ENCODE measurements around the gene LCLAT1. TPM values are rescaled to one million over a fixed set of nuclear protein-coding genes. Genes with fewer than 3 reads are reported as not detected.

LCLAT1 gene
- total RNA-seq, 1 experiment from 2014 or later = 21.7 TPM

DNA sequence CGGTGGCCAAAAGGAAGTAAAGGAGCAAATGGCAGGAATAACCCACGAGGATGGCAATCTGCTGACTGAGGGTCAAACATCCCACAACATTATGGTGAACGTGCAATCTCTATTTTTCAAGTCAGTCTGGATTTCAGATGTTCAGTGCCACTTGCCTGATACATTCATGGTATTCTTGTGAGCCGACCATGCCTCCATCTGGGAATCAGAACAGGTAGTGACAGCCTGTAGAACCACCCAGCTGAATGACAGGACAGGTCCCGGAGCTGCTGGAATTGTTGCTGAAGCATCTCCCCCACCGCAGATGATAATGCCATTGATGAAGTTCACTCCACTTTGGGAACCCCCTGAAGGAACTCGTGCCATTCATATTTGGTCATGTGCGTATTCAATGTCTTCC is 237.0 kb downstream of the LCLAT1 start:
- no peaks in the 10 kb centered on the region for H4K20me1 ChIP-seq (ENCODE audit: insufficient read depth, low read depth, low read length)

DNA sequence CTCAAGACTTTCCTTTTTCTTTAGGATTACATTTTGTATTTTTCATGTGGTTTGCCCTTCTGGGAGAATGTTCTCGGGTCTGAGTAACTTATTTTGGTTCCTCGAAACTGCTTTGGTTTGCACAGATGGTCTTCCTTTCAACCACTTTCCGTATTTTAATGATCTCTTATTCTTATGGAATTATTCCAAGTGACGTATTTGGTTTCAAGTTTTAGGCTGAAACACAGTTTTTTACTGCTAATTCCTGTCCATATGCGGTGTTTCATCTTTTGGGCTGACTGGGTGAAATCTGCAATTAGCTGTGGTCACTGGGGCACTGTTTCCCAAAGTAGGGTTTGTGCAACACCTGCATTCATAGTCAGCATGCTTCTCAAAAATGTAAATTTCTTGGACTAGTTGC is 237.5 kb downstream of the LCLAT1 start:
- Histone ChIP-seq H3K9me2 (replicated peaks; ENCODE audit: insufficient read depth, low read length) (no peaks in the 10 kb centered on the region), H4K20me1 (ENCODE audit: insufficient read depth, low read depth, low read length) (no peaks in the 10 kb centered on the region), H3K27me3 (ENCODE audit: low read length) (no peaks in the 10 kb centered on the region), H3K79me2 (ENCODE audit: low read length) (no peaks in the 10 kb centered on the region), H3K4me3 (ENCODE audit: low read length) (no peak overlapping the region), H2AFZ (ENCODE audit: low read length) (no peak overlapping the region), H3K36me3 (ENCODE audit: insufficient read depth, low read length) (no peaks in the 10 kb centered on the region), H3K4me1 (ENCODE audit: low read length) (peaks cover 9% of the 10 kb centered on the region; the same call in 1 of the 2 replicates), H3K27ac (ENCODE audit: low read length) (no peak overlapping the region), H3K4me2 (ENCODE audit: low read depth, low read length, poor library complexity, severe bottlenecking) (no peak overlapping the region), H3K9me3 (ENCODE audit: low read length) (no peaks in the 10 kb centered on the region), H3K9ac (ENCODE audit: low read length) (no peak overlapping the region)
- DNase-seq = no peak

More for the DNA sequence above, 237.0 kb downstream of the LCLAT1 start:
- Histone ChIP-seq H3K4me1 (ENCODE audit: low read length) (peaks cover 9% of the 10 kb centered on the region; the same call in 1 of the 2 replicates), H2AFZ (ENCODE audit: low read length) (no peak overlapping the region), H3K36me3 (ENCODE audit: insufficient read depth, low read length) (no peaks in the 10 kb centered on the region), H3K4me3 (ENCODE audit: low read length) (no peak overlapping the region), H3K4me2 (ENCODE audit: low read depth, low read length, poor library complexity, severe bottlenecking) (no peak overlapping the region), H3K79me2 (ENCODE audit: low read length) (no peaks in the 10 kb centered on the region), H3K9me2 (replicated peaks; ENCODE audit: insufficient read depth, low read length) (no peaks in the 10 kb centered on the region), H3K27me3 (ENCODE audit: low read length) (no peaks in the 10 kb centered on the region), H3K27ac (ENCODE audit: low read length) (no peak overlapping the region), H3K9ac (ENCODE audit: low read length) (no peak overlapping the region), H3K9me3 (ENCODE audit: low read length) (no peaks in the 10 kb centered on the region)
- no peak for DNase-seq

DNA sequence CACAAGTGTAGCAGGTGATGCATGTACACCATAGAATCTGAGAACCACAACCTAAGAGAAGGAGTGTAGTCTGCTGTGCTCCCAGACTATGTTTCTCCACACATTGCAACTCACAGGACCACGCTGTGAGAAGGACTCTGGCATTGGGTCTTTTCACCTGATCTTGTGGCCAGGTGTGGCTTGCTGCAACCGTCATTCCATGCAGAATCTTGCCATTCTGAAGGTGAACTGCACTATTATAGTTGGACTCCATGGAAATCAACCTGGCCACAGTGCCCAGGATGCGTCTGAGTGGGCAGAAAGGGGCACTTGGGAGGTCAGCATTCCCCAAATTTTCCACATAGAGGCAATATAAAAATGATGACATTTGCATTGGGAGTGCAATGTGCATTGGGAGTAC is 237.9 kb downstream of the LCLAT1 start:
- DNase-seq = no peak

DNA sequence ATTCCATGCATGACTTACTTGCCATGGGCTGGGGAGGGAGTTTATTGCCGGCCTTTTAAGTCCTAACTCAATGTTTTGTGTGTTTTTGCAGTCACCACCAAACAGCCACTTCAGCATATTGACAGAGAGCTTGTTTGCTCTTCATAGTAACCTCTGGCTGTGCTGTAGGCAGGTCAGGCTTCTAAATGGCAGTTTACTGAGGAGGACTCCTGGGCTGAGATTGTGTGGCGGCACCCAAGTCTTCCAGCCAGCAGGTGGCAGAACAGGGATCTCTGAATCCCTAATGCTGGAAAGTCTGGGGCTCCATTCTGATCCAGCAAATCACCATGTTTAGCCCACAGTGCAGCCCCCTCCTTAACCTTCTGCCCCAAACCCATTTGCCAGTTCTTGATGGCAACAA is 239.0 kb downstream of the LCLAT1 start:
- peaks cover 9% of the 10 kb centered on the region; the same call in 1 of the 2 replicates for H3K4me1 ChIP-seq (ENCODE audit: low read length)
- H2AFZ ChIP-seq (ENCODE audit: low read length) = no peak overlapping the region
- no peak overlapping the region for H3K9ac ChIP-seq (ENCODE audit: low read length)
- no peaks in the 10 kb centered on the region for H3K36me3 ChIP-seq (ENCODE audit: insufficient read depth, low read length)
- H4K20me1 ChIP-seq (ENCODE audit: insufficient read depth, low read depth, low read length) = no peaks in the 10 kb centered on the region
- DNase-seq = peak; percentile 57
- H3K9me2 ChIP-seq (replicated peaks; ENCODE audit: insufficient read depth, low read length) = no peaks in the 10 kb centered on the region
- no peak overlapping the region for H3K27ac ChIP-seq (ENCODE audit: low read length)
- no peaks in the 10 kb centered on the region for H3K79me2 ChIP-seq (ENCODE audit: low read length)
- no peak overlapping the region for H3K4me3 ChIP-seq (ENCODE audit: low read length)
- H3K4me2 ChIP-seq (ENCODE audit: low read depth, low read length, poor library complexity, severe bottlenecking) = no peak overlapping the region
- H3K9me3 ChIP-seq (ENCODE audit: low read length) = no peaks in the 10 kb centered on the region
- H3K27me3 ChIP-seq (ENCODE audit: low read length) = no peaks in the 10 kb centered on the region

More for the DNA sequence above, 237.9 kb downstream of the LCLAT1 start:
- H3K79me2 ChIP-seq (ENCODE audit: low read length) = no peaks in the 10 kb centered on the region
- H3K4me3 ChIP-seq (ENCODE audit: low read length) = no peak overlapping the region
- no peak overlapping the region for H3K9ac ChIP-seq (ENCODE audit: low read length)
- peaks cover 9% of the 10 kb centered on the region; the same call in 1 of the 2 replicates for H3K4me1 ChIP-seq (ENCODE audit: low read length)
- H3K9me3 ChIP-seq (ENCODE audit: low read length) = no peaks in the 10 kb centered on the region
- no peak overlapping the region for H3K4me2 ChIP-seq (ENCODE audit: low read depth, low read length, poor library complexity, severe bottlenecking)
- no peaks in the 10 kb centered on the region for H3K36me3 ChIP-seq (ENCODE audit: insufficient read depth, low read length)
- no peak overlapping the region for H3K27ac ChIP-seq (ENCODE audit: low read length)
- H3K27me3 ChIP-seq (ENCODE audit: low read length) = no peaks in the 10 kb centered on the region
- H2AFZ ChIP-seq (ENCODE audit: low read length) = no peak overlapping the region
- H3K9me2 ChIP-seq (replicated peaks; ENCODE audit: insufficient read depth, low read length) = no peaks in the 10 kb centered on the region
- no peaks in the 10 kb centered on the region for H4K20me1 ChIP-seq (ENCODE audit: insufficient read depth, low read depth, low read length)

DNA sequence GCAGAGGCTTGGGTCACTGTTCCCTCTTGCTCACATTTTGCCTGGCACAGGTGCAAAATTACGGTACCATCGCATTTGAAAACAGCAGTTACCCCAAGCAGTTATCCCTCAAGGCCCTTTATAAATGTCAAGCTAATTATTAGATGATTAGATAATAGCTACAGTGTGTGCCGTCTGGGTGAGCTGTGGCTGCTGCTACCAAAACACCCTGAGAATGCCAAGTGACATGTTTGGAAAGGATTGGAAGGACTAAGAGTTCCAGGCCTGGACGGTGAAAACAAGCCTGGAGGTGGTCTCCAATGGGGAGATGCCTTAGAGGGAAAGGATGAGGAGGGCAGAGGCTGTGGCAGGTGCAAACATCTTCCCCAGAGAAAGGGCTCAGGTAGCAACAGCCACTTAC is 239.6 kb downstream of the LCLAT1 start:
- Histone ChIP-seq H3K4me1 (ENCODE audit: low read length) (peaks cover 9% of the 10 kb centered on the region; the same call in 1 of the 2 replicates), H2AFZ (ENCODE audit: low read length) (no peak overlapping the region), H3K27me3 (ENCODE audit: low read length) (no peaks in the 10 kb centered on the region), H3K9ac (ENCODE audit: low read length) (no peak overlapping the region), H3K79me2 (ENCODE audit: low read length) (no peaks in the 10 kb centered on the region), H3K4me3 (ENCODE audit: low read length) (no peak overlapping the region), H4K20me1 (ENCODE audit: insufficient read depth, low read depth, low read length) (no peaks in the 10 kb centered on the region), H3K9me3 (ENCODE audit: low read length) (no peaks in the 10 kb centered on the region), H3K27ac (ENCODE audit: low read length) (no peak overlapping the region), H3K9me2 (replicated peaks; ENCODE audit: insufficient read depth, low read length) (no peaks in the 10 kb centered on the region), H3K4me2 (ENCODE audit: low read depth, low read length, poor library complexity, severe bottlenecking) (no peak overlapping the region), H3K36me3 (ENCODE audit: insufficient read depth, low read length) (no peaks in the 10 kb centered on the region)
- DNase-seq = no peak

DNA sequence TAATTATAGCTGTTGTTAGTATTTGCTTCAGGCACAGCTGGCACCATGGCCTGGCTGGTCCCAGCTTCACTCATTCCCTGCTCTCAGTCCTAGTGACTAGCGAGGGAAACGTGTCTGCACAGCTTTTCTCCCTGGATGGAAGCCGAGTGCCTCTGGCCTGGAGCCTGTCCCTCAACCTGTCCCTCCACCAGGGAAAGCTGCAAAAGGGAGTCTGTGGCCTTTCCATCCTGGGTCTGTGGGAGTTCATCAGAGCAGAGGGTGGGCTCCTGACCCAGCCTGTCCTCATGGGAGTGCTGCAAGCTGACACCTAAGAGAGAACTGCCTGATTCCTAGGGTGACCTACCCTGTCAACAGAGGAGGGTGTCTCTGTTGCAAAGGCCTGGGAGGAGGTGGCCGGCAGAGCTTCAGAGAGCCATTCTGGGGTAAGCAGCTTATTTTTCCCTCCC is 241.9 kb downstream of the LCLAT1 start:
- Histone ChIP-seq H3K4me3 (ENCODE audit: low read length) (no peak overlapping the region), H3K9ac (ENCODE audit: low read length) (no peak overlapping the region), H3K79me2 (ENCODE audit: low read length) (no peaks in the 10 kb centered on the region), H2AFZ (ENCODE audit: low read length) (no peak overlapping the region), H3K4me2 (ENCODE audit: low read depth, low read length, poor library complexity, severe bottlenecking) (no peak overlapping the region), H3K27me3 (ENCODE audit: low read length) (no peaks in the 10 kb centered on the region), H3K4me1 (ENCODE audit: low read length) (no peaks in the 10 kb centered on the region), H4K20me1 (ENCODE audit: insufficient read depth, low read depth, low read length) (no peaks in the 10 kb centered on the region), H3K9me2 (replicated peaks; ENCODE audit: insufficient read depth, low read length) (no peaks in the 10 kb centered on the region), H3K36me3 (ENCODE audit: insufficient read depth, low read length) (no peaks in the 10 kb centered on the region), H3K27ac (ENCODE audit: low read length) (no peak overlapping the region), H3K9me3 (ENCODE audit: low read length) (no peaks in the 10 kb centered on the region)
- DNase-seq = no peak

DNA sequence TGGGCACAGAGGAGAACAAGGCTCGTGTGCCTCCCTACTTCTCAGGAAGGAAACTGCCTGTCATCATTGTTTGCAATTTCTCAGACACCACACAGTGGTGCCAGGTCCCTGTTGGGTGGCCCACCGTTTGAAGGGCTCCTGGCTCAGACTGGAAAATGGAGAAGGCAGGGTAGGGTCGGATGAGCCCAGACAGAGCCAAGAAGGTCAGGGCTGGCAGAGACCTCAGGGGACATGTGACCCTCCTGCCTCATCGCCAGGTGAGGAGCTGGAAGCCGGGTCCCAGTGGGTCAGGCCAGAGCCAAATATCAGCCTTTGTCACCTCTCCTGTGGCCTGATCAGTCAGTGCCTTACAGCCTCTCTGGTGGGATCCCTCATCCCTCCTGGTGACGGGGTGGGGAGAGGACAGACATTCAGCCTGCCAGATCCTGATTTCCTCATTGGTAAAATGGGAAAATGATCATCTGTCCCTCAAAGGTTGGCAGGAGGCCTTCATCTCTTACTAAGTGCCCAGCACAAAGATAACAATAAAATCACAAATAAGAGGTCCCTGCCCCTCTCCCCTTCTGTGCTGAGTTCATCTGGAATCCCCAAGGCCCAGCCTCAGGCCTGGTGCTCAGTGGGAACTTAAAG is 242.6 kb downstream of the LCLAT1 start:
- no peak overlapping the region for H3K4me3 ChIP-seq (ENCODE audit: low read length)
- H3K27ac ChIP-seq (ENCODE audit: low read length) = no peak overlapping the region
- no peak for DNase-seq
- no peaks in the 10 kb centered on the region for H3K79me2 ChIP-seq (ENCODE audit: low read length)
- no peaks in the 10 kb centered on the region for H3K9me2 ChIP-seq (replicated peaks; ENCODE audit: insufficient read depth, low read length)
- no peaks in the 10 kb centered on the region for H3K4me1 ChIP-seq (ENCODE audit: low read length)
- no peak overlapping the region for H3K4me2 ChIP-seq (ENCODE audit: low read depth, low read length, poor library complexity, severe bottlenecking)
- no peak overlapping the region for H3K9ac ChIP-seq (ENCODE audit: low read length)
- no peak overlapping the region for H2AFZ ChIP-seq (ENCODE audit: low read length)
- no peaks in the 10 kb centered on the region for H3K27me3 ChIP-seq (ENCODE audit: low read length)
- H4K20me1 ChIP-seq (ENCODE audit: insufficient read depth, low read depth, low read length) = no peaks in the 10 kb centered on the region
- no peaks in the 10 kb centered on the region for H3K9me3 ChIP-seq (ENCODE audit: low read length)
- H3K36me3 ChIP-seq (ENCODE audit: insufficient read depth, low read length) = no peaks in the 10 kb centered on the region

DNA sequence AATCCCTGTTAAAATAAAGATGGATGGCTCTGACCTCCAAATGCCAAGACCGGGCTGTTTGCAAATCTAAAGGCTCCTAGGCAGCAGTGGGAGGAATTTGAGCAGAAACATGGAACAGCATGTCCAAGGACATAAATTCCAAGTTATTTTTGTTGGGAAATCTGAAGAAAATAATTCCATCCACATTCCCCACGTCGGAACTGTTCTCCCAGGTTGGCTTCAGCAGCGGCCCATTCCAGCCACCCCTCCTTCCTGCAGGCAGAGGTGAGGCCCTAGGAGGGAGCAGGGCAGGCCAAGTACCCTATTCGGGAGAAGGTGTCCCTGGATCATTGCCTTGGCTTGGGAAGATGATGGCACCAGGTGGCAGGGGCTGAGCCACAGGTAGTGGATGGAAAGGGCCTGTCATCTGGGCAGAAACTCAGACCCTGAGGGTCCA is 243.1 kb downstream of the LCLAT1 start:
- Histone ChIP-seq H3K27ac (ENCODE audit: low read length) (no peak overlapping the region), H3K4me2 (ENCODE audit: low read depth, low read length, poor library complexity, severe bottlenecking) (no peak overlapping the region), H3K9ac (ENCODE audit: low read length) (no peak overlapping the region), H4K20me1 (ENCODE audit: insufficient read depth, low read depth, low read length) (no peaks in the 10 kb centered on the region), H3K4me3 (ENCODE audit: low read length) (no peak overlapping the region), H3K79me2 (ENCODE audit: low read length) (no peaks in the 10 kb centered on the region), H3K36me3 (ENCODE audit: insufficient read depth, low read length) (no peaks in the 10 kb centered on the region), H3K9me2 (replicated peaks; ENCODE audit: insufficient read depth, low read length) (no peaks in the 10 kb centered on the region), H3K4me1 (ENCODE audit: low read length) (no peaks in the 10 kb centered on the region), H3K9me3 (ENCODE audit: low read length) (no peaks in the 10 kb centered on the region), H2AFZ (ENCODE audit: low read length) (no peak overlapping the region), H3K27me3 (ENCODE audit: low read length) (no peaks in the 10 kb centered on the region)
- DNase-seq = no peak

Data from Karpas-422 (cell line).